ENCODE data around the gene ACSF3. TPM values are rescaled to one million over a fixed set of nuclear protein-coding genes. Genes with fewer than 3 reads are reported as not detected.
"Not testable (repeated sequence)": the region's sequence is repeated elsewhere in the genome, so short reads cannot be mapped to it uniquely, and the experiment has no call there.

Gene ACSF3
- polyA plus RNA-seq, 3 donors = 29.7 to 38.0 (median 30.8) TPM

- DNase-seq (ENCODE audit: extremely low read depth in 1 of 11, low read depth in 9 of 11, low spot score in 4 of 11) = no peak
Measured at GRCh38 chr16:89174055-89174827, 80.6 kb downstream of the ACSF3 start.

GRCh38 chr16:89174877-89175276, 81.2 kb downstream of the ACSF3 start:
- DNase-seq (ENCODE audit: extremely low read depth in 1 of 11, low read depth in 9 of 11, low spot score in 4 of 11) = no peak

GRCh38 chr16:89175280-89176146, 81.9 kb downstream of the ACSF3 start:
- DNase-seq (ENCODE audit: extremely low read depth in 1 of 11, low read depth in 9 of 11, low spot score in 4 of 11) = no peak

GRCh38 chr16:89176147-89176690, 82.6 kb downstream of the ACSF3 start:
- no peak for DNase-seq (ENCODE audit: extremely low read depth in 1 of 11, low read depth in 9 of 11, low spot score in 4 of 11)

- DNase-seq (ENCODE audit: extremely low read depth in 1 of 11, low read depth in 9 of 11, low spot score in 4 of 11) = no peak
Measured at GRCh38 chr16:89176717-89177116, 83.1 kb downstream of the ACSF3 start.

- no peak for DNase-seq (ENCODE audit: extremely low read depth in 1 of 11, low read depth in 9 of 11, low spot score in 4 of 11)
Measured at GRCh38 chr16:89177501-89177900, 83.8 kb downstream of the ACSF3 start.

- DNase-seq (ENCODE audit: extremely low read depth in 1 of 11, low read depth in 9 of 11, low spot score in 4 of 11) = no peak
Measured at GRCh38 chr16:89178453-89179147, 84.9 kb downstream of the ACSF3 start.

- no peak for DNase-seq (ENCODE audit: extremely low read depth in 1 of 11, low read depth in 9 of 11, low spot score in 4 of 11)
Measured at GRCh38 chr16:89179148-89179484, 85.5 kb downstream of the ACSF3 start.

GRCh38 chr16:89179656-89180315, 86.1 kb downstream of the ACSF3 start:
- DNase-seq (ENCODE audit: extremely low read depth in 1 of 11, low read depth in 9 of 11, low spot score in 4 of 11) = no peak

GRCh38 chr16:89183463-89183862, 89.8 kb downstream of the ACSF3 start:
- DNase-seq (ENCODE audit: extremely low read depth in 1 of 11, low read depth in 9 of 11, low spot score in 4 of 11) = no peak

GRCh38 chr16:89183975-89184676, 90.5 kb downstream of the ACSF3 start:
- no peak for DNase-seq (ENCODE audit: extremely low read depth in 1 of 11, low read depth in 9 of 11, low spot score in 4 of 11)

GRCh38 chr16:89184677-89184932, 91.0 kb downstream of the ACSF3 start:
- DNase-seq (ENCODE audit: extremely low read depth in 1 of 11, low read depth in 9 of 11, low spot score in 4 of 11) = no peak

GRCh38 chr16:89184933-89185794, 91.5 kb downstream of the ACSF3 start:
- no peak for DNase-seq (ENCODE audit: extremely low read depth in 1 of 11, low read depth in 9 of 11, low spot score in 4 of 11)

- DNase-seq (ENCODE audit: extremely low read depth in 1 of 11, low read depth in 9 of 11, low spot score in 4 of 11) = not testable (repeated sequence)
Measured at GRCh38 chr16:89185887-89186592, 92.4 kb downstream of the ACSF3 start.

- not testable (repeated sequence) for DNase-seq (ENCODE audit: extremely low read depth in 1 of 11, low read depth in 9 of 11, low spot score in 4 of 11)
Measured at GRCh38 chr16:89186593-89187031, 93.0 kb downstream of the ACSF3 start.

- DNase-seq (ENCODE audit: extremely low read depth in 1 of 11, low read depth in 9 of 11, low spot score in 4 of 11) = no peak
Measured at GRCh38 chr16:89187032-89187769, 93.5 kb downstream of the ACSF3 start.

Measured in renal cortex interstitium (tissue), 11 donors.